HL-60/S4 treated with phorbol 12-myristate 13-acetate at 8.2 ng/mL for 4 days and 3 days (cell line): ENCODE measurements around the gene ATAD3C.
"Not testable (repeated sequence)": the region's sequence is repeated elsewhere in the genome, so short reads cannot be mapped to it uniquely, and the experiment has no call there.

Experiments
- in situ Hi-C: fragments of 300-500 bp; cut with MboI; formaldehyde crosslinking; loops from 2 replicates; pipeline ENCODE4 v1.15.0; 2022; ENCODE audit warnings: low sequenced_read_pairs

The ATAD3C gene

GRCh38 chr1:1494311-1494710 lies 44.8 kb downstream of the ATAD3C start:
- in situ Hi-C loops: not testable (repeated sequence)

GRCh38 chr1:1495461-1495975 lies 46.0 kb downstream of the ATAD3C start:
- in situ Hi-C loops: not testable (repeated sequence)

- in situ Hi-C loops: not testable (repeated sequence)
Observed at GRCh38 chr1:1504777-1505365, 55.4 kb downstream of the ATAD3C start.

- in situ Hi-C loops: not testable (repeated sequence)
Observed at GRCh38 chr1:1505366-1505798, 55.9 kb downstream of the ATAD3C start.

- in situ Hi-C loops: not testable (repeated sequence)
Observed at GRCh38 chr1:1505801-1506200, 56.3 kb downstream of the ATAD3C start.

- in situ Hi-C loops: no loop called here
Observed at GRCh38 chr1:1507305-1507704, 57.8 kb downstream of the ATAD3C start.

- in situ Hi-C loops: not testable (repeated sequence)
Observed at GRCh38 chr1:1508775-1509464, 59.4 kb downstream of the ATAD3C start.

- in situ Hi-C loops: not testable (repeated sequence)
Observed at GRCh38 chr1:1509465-1509850, 60.0 kb downstream of the ATAD3C start.

- in situ Hi-C loops: no loop called here
Observed at GRCh38 chr1:1510912-1511532, 61.5 kb downstream of the ATAD3C start.

GRCh38 chr1:1511533-1512285 lies 62.2 kb downstream of the ATAD3C start, which contains the start of gene ATAD3A:
TSS of gene ATAD3A (plus strand) at chr1:1512162. CDS start at chr1:1512269, 107 bp downstream.
- in situ Hi-C loops: no loop called here

- in situ Hi-C loops: not testable (repeated sequence)
Observed at GRCh38 chr1:1512425-1512824, 62.9 kb downstream of the ATAD3C start.

GRCh38 chr1:1513675-1514074 lies 64.2 kb downstream of the ATAD3C start:
- in situ Hi-C loops: not testable (repeated sequence)

- in situ Hi-C loops: not testable (repeated sequence)
Observed at GRCh38 chr1:1514376-1514775, 64.9 kb downstream of the ATAD3C start.

- in situ Hi-C loops: not testable (repeated sequence)
Observed at GRCh38 chr1:1516923-1517322, 67.4 kb downstream of the ATAD3C start.

- in situ Hi-C loops: no loop called here
Observed at GRCh38 chr1:1517973-1518620, 68.6 kb downstream of the ATAD3C start.

GRCh38 chr1:1518621-1519007 lies 69.1 kb downstream of the ATAD3C start:
- in situ Hi-C loops: not testable (repeated sequence)
